Measurements from ENCODE around the gene DCBLD1. TPM values are rescaled to one million over a fixed set of nuclear protein-coding genes. Genes with fewer than 3 reads are reported as not detected.

DCBLD1 gene
- total RNA-seq, 1 donor from 2014 or later, result 64.8 TPM

GRCh38 chr6:117483004-117483644, 650 bp downstream of the DCBLD1 start:
- DNase-seq (ENCODE audit: low read depth), result peak; percentile 26
- TF ChIP-seq CTCF (IDR thresholded peaks at IDR 0.05; ENCODE audit: insufficient read depth, low read length, severe bottlenecking), result no peak

GRCh38 chr6:117483645-117484016, 1.2 kb downstream of the DCBLD1 start:
- Histone ChIP-seq H3K36me3 (ENCODE audit: control insufficient read depth, insufficient read depth, low read length) (peaks cover 3% of the 10 kb centered on the region), H3K4me3 (ENCODE audit: low read depth, low read length) (peak overlapping the region; percentile 84), H3K27me3 (ENCODE audit: control insufficient read depth, insufficient read depth, low read length) (no peaks in the 10 kb centered on the region)
- no peak for TF ChIP-seq CTCF (IDR thresholded peaks at IDR 0.05; ENCODE audit: insufficient read depth, low read length, severe bottlenecking)
- no peak for FAIRE-seq
- peak; percentile 38 for DNase-seq (ENCODE audit: low read depth)

More at GRCh38 chr6:117483004-117483644, 650 bp downstream of the DCBLD1 start:
- no peaks in the 10 kb centered on the region for H3K27me3 ChIP-seq (ENCODE audit: control insufficient read depth, insufficient read depth, low read length)
- H3K4me3 ChIP-seq (ENCODE audit: low read depth, low read length), result peak overlapping the region; percentile 84
- no peak for FAIRE-seq
- H3K36me3 ChIP-seq (ENCODE audit: control insufficient read depth, insufficient read depth, low read length), result peaks cover 3% of the 10 kb centered on the region

- no peak for TF ChIP-seq CTCF (IDR thresholded peaks at IDR 0.05; ENCODE audit: insufficient read depth, low read length, severe bottlenecking)
- Histone ChIP-seq H3K36me3 (ENCODE audit: control insufficient read depth, insufficient read depth, low read length) (peaks cover 3% of the 10 kb centered on the region), H3K27me3 (ENCODE audit: control insufficient read depth, insufficient read depth, low read length) (no peaks in the 10 kb centered on the region), H3K4me3 (ENCODE audit: low read depth, low read length) (peak overlapping the region; percentile 84)
- FAIRE-seq (no peak), DNase-seq (ENCODE audit: low read depth) (no peak)
Observed at GRCh38 chr6:117484052-117484646, 1.7 kb downstream of the DCBLD1 start.

- no peaks in the 10 kb centered on the region for H3K27me3 ChIP-seq (ENCODE audit: control insufficient read depth, insufficient read depth, low read length)
- FAIRE-seq, result no peak
Observed at GRCh38 chr6:117485433-117485832, 3.0 kb downstream of the DCBLD1 start.

GRCh38 chr6:117487821-117488220, 5.3 kb downstream of the DCBLD1 start:
- H3K36me3 ChIP-seq (ENCODE audit: control insufficient read depth, insufficient read depth, low read length), result peaks cover 3% of the 10 kb centered on the region
- no peaks in the 10 kb centered on the region for H3K27me3 ChIP-seq (ENCODE audit: control insufficient read depth, insufficient read depth, low read length)
- FAIRE-seq, result no peak

More at GRCh38 chr6:117485433-117485832, 3.0 kb downstream of the DCBLD1 start:
- TF ChIP-seq CTCF (IDR thresholded peaks at IDR 0.05; ENCODE audit: insufficient read depth, low read length, severe bottlenecking), result no peak
- Histone ChIP-seq H3K36me3 (ENCODE audit: control insufficient read depth, insufficient read depth, low read length) (peaks cover 3% of the 10 kb centered on the region), H3K4me3 (ENCODE audit: low read depth, low read length) (no peak overlapping the region)
- DNase-seq (ENCODE audit: low read depth), result no peak

More at GRCh38 chr6:117487821-117488220, 5.3 kb downstream of the DCBLD1 start:
- no peak for TF ChIP-seq CTCF (IDR thresholded peaks at IDR 0.05; ENCODE audit: insufficient read depth, low read length, severe bottlenecking)
- no peak for DNase-seq (ENCODE audit: low read depth)
- no peak overlapping the region for H3K4me3 ChIP-seq (ENCODE audit: low read depth, low read length)
